Measurements from ENCODE around the gene REV3L. TPM values are rescaled to one million over a fixed set of nuclear protein-coding genes. Genes with fewer than 3 reads are reported as not detected.

Gene REV3L
- total and polyA plus RNA-seq, 2 of the 8 experiments (the other 6 are each of a cell fraction or from before 2014, with no cell fraction given) = 2.1 to 6.6 TPM

GRCh38 chr6:111356551-111356950, 126.5 kb downstream of the REV3L start:
- Histone ChIP-seq H3K27me3 (replicated peaks in 1 of 4; ENCODE audit: control insufficient read depth in 3 of 4, extremely low read depth in 1 of 4, insufficient read depth in 3 of 4, low read length in 3 of 4) (peaks cover 0 to 2% (median 0%) of the 10 kb centered on the region in 4 experiments; a peak in 1 of 7 replicates), H3K4me2 (ENCODE audit: insufficient read depth in 1 of 2, low read depth in 2 of 2, low read length in 2 of 2) (no peak overlapping the region), H3K36me3 (ENCODE audit: control insufficient read depth in 2 of 4, insufficient read depth in 4 of 4, low read length in 3 of 4) (no peaks in the 10 kb centered on the region), H2AFZ (ENCODE audit: low read length) (no peak overlapping the region), H3K18ac (ENCODE audit: extremely low read depth, low read length) (no peak overlapping the region), H3K4ac (replicated peaks; ENCODE audit: insufficient read length, low read depth, low read length) (no peak overlapping the region), H3K23me2 (ENCODE audit: low read depth, low read length) (no peaks in the 10 kb centered on the region), H3K79me2 (ENCODE audit: control insufficient read depth in 1 of 2, insufficient read depth in 2 of 2, low read length in 2 of 2) (no peaks in the 10 kb centered on the region), H3K9ac (replicated peaks in 1 of 4; ENCODE audit: extremely low read depth in 1 of 4, low read depth in 3 of 4, low read length in 3 of 4) (no peak overlapping the region), H3K79me1 (ENCODE audit: low read depth, low read length) (no peaks in the 10 kb centered on the region), H4K5ac (ENCODE audit: insufficient read length, low read depth, low read length) (no peak overlapping the region), H4K20me1 (replicated peaks in 1 of 2; ENCODE audit: control insufficient read depth in 1 of 2, insufficient read depth in 2 of 2, low read length in 2 of 2) (no peaks in the 10 kb centered on the region), H3K4me3 (ENCODE audit: extremely low read depth in 1 of 4, insufficient read depth in 2 of 4, low read depth in 3 of 4, low read length in 4 of 4) (no peak overlapping the region), H3K27ac (ENCODE audit: low read depth, low read length) (no peak overlapping the region), H2BK20ac (ENCODE audit: low read length) (no peak overlapping the region), H3K4me1 (replicated peaks in 1 of 4; ENCODE audit: control insufficient read depth in 3 of 4, insufficient read depth in 4 of 4, low read length in 3 of 4) (no peaks in the 10 kb centered on the region), H2BK15ac (ENCODE audit: low read length) (no peak overlapping the region), H4K8ac (ENCODE audit: extremely low read depth, insufficient read depth, low read length) (no peak overlapping the region), H2BK120ac (replicated peaks; ENCODE audit: low read depth, low read length) (no peak overlapping the region), H4K91ac (replicated peaks; ENCODE audit: insufficient read length, low read length) (no peak overlapping the region), H3K23ac (ENCODE audit: insufficient read length) (no peak overlapping the region), H3K56ac (replicated peaks; ENCODE audit: insufficient read length, low read depth, low read length) (no peak overlapping the region), H2AK5ac (ENCODE audit: low read depth, low read length) (no peak overlapping the region), H3K9me3 (ENCODE audit: insufficient read depth in 2 of 2, low read depth in 1 of 2, low read length in 1 of 2) (no peaks in the 10 kb centered on the region), H2BK5ac (ENCODE audit: low read depth, low read length) (no peak overlapping the region), H3K14ac (ENCODE audit: insufficient read length) (no peak overlapping the region), H2BK12ac (ENCODE audit: low read depth, low read length) (no peak overlapping the region)
- no peak for TF ChIP-seq RAD21 (IDR thresholded peaks at IDR 0.05 in 1 of 2, conservative IDR thresholded peaks at IDR 0.05 in 1 of 2; ENCODE audit: low read depth in 2 of 2, low read length in 2 of 2)
- TF ChIP-seq TAF7 (optimal IDR thresholded peaks at IDR 0.05; ENCODE audit: borderline replicate concordance, low read depth, low read length) = no peak
- no peak for TF ChIP-seq EZH2 (IDR thresholded peaks at IDR 0.05; ENCODE audit: low read depth, low read length, severe bottlenecking)
- TF ChIP-seq SRF (IDR thresholded peaks at IDR 0.05; ENCODE audit: low read depth, low read length) = no peak
- TF ChIP-seq CTCF (IDR thresholded peaks at IDR 0.05; ENCODE audit: control extremely low read depth in 1 of 3, insufficient read depth in 1 of 3, low read depth in 1 of 3, low read length in 3 of 3) = no peak
- TF ChIP-seq SP4 (IDR thresholded peaks at IDR 0.05; ENCODE audit: low read length) = no peak
- no peak for TF ChIP-seq BACH1 (IDR thresholded peaks at IDR 0.05; ENCODE audit: low read length)
- TF ChIP-seq MAFK (IDR thresholded peaks at IDR 0.05; ENCODE audit: low read depth, low read length) = no peak
- no peak for TF ChIP-seq SP1 (IDR thresholded peaks at IDR 0.05; ENCODE audit: low read depth, low read length)
- no peak for TF ChIP-seq ATF3 (IDR thresholded peaks at IDR 0.05; ENCODE audit: insufficient read depth, low read depth, low read length)
- TF ChIP-seq TAF1 (IDR thresholded peaks at IDR 0.05; ENCODE audit: low read depth, low read length) = no peak
- WGBS, 2 experiments (ENCODE audit: extremely low coverage in 1 of 2, insufficient coverage in 1 of 2, insufficient read length in 1 of 2, insufficient replicate concordance in 2 of 2, low coverage in 1 of 2, low lambda C conversion rate in 2 of 2, missing lambda C conversion rate in 1 of 2) = 94% methylated on average over 1 of the region's 1 CpG; no CpG with 5 or more reads in 1 of the 2 experiments
- DNase-seq (ENCODE audit: low read depth in 1 of 2, low spot score in 2 of 2) (no peak), FAIRE-seq (no peak)
- POLR2A ChIA-PET (ENCODE audit: partially characterized antibody) = no interaction called here
- CTCF ChIA-PET (ENCODE audit: partially characterized antibody) = no interaction called here

All from H1 (cell line).